Osteoblast (primary cell): Measurements from ENCODE around the gene CDK12. TPM values are rescaled to one million over a fixed set of nuclear protein-coding genes. Genes with fewer than 3 reads are reported as not detected.
"Not testable (repeated sequence)": the region's sequence is repeated elsewhere in the genome, so short reads cannot be mapped to it uniquely, and the experiment has no call there.

Experiments
- DNase-seq: peaks from one replicate; pipeline ENCODE4 v3.0.0; 2011; ENCODE audit warnings: low spot score, mixed read lengths; ENCODE audit not compliant: insufficient read length; ENCODE audit errors: missing footprints
- H2AFZ ChIP-seq: 2 replicates; pipeline ENCODE4 v1.6.0; 2011; ENCODE audit warnings: mild to moderate bottlenecking, low read length
- H3K27ac ChIP-seq: 2 replicates; pipeline ENCODE4 v1.5.1; 2011; ENCODE audit warnings: mild to moderate bottlenecking, low read depth, low read length, moderate library complexity
- H3K27me3 ChIP-seq: 2 replicates; pipeline ENCODE4 v1.6.0; 2012; ENCODE audit warnings: mild to moderate bottlenecking, control low read depth, inconsistent platforms, low read length, moderate library complexity; ENCODE audit not compliant: insufficient read depth
- H3K36me3 ChIP-seq: 2 replicates; pipeline ENCODE4 v1.5.1; 2011; ENCODE audit warnings: mild to moderate bottlenecking, low read length, control low read depth, moderate library complexity; ENCODE audit not compliant: insufficient read depth
- H3K4me1 ChIP-seq: 2 replicates; pipeline ENCODE4 v1.5.1; 2011; ENCODE audit warnings: mild to moderate bottlenecking, low read length, control low read depth, moderate library complexity; ENCODE audit not compliant: insufficient read depth
- H3K4me2 ChIP-seq: 2 replicates; pipeline ENCODE4 v1.6.0; 2011; ENCODE audit warnings: mild to moderate bottlenecking, low read length; ENCODE audit not compliant: insufficient read depth
- H3K4me3 ChIP-seq: fragments of 200-600 bp; sonication (generic); 3 replicates; pipeline ENCODE4 v1.5.1; 2012; ENCODE audit warnings: mild to moderate bottlenecking, low read length, inconsistent platforms; ENCODE audit not compliant: insufficient read depth
- H3K79me2 ChIP-seq: 2 replicates; pipeline ENCODE4 v1.6.0; 2012; ENCODE audit warnings: mild to moderate bottlenecking, low read length, control low read depth, inconsistent platforms; ENCODE audit not compliant: insufficient read depth
- H3K9me3 ChIP-seq: 2 replicates; pipeline ENCODE4 v1.5.1; 2011; ENCODE audit warnings: low read depth, low read length, control low read depth
- H4K20me1 ChIP-seq: 2 replicates; pipeline ENCODE4 v1.6.0; 2012; ENCODE audit warnings: mild to moderate bottlenecking, low read length, control low read depth; ENCODE audit not compliant: insufficient read depth
- total RNA-seq: library from RNA; depleted of rRNA; stranded (reverse); fragments of >200 nt; gene quantifications from 2 replicates; pipeline ENCODE4 v1.2.3, GENCODE V29; 2012
- TF ChIP-seq, protein P1 (sequence below): IDR thresholded peaks from 2 replicates; pipeline ENCODE4 v1.5.1; 2011; ENCODE audit warnings: mild to moderate bottlenecking, low read depth, low read length, moderate library complexity; ENCODE audit errors: extremely low read depth

CDK12 gene
- total RNA-seq, 1 donor, result 36.6 TPM

DNA sequence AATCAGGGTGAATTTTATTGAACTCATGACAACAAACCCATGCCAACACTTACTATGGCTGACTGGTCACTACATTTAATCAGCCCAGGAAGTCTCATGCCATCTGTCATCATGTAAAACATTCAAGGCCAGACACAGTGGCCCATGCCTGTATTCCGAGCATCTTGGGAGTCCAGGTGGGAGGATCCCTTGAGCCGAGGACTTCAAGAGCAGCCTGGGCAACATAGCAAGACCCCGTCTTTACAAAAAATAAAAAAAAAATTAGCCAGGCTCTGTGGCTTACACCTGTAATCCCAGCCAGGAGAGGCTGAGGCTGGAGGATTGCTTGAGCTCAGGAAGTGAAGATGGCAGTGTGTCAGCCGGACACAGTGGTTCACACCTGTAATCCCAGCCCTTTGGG is 5.4 kb upstream of the CDK12 start:
- Histone ChIP-seq H3K4me2 (no peak overlapping the region), H3K9me3 (no peaks in the 10 kb centered on the region), H2AFZ (no peak overlapping the region), H3K36me3 (no peaks in the 10 kb centered on the region), H3K27me3 (no peaks in the 10 kb centered on the region), H3K79me2 (peaks cover 1% of the 10 kb centered on the region), H3K4me1 (peaks cover 4% of the 10 kb centered on the region), H3K27ac (no peak overlapping the region), H4K20me1 (no peaks in the 10 kb centered on the region), H3K4me3 (no peak overlapping the region)
- TF ChIP-seq, protein P1, sequence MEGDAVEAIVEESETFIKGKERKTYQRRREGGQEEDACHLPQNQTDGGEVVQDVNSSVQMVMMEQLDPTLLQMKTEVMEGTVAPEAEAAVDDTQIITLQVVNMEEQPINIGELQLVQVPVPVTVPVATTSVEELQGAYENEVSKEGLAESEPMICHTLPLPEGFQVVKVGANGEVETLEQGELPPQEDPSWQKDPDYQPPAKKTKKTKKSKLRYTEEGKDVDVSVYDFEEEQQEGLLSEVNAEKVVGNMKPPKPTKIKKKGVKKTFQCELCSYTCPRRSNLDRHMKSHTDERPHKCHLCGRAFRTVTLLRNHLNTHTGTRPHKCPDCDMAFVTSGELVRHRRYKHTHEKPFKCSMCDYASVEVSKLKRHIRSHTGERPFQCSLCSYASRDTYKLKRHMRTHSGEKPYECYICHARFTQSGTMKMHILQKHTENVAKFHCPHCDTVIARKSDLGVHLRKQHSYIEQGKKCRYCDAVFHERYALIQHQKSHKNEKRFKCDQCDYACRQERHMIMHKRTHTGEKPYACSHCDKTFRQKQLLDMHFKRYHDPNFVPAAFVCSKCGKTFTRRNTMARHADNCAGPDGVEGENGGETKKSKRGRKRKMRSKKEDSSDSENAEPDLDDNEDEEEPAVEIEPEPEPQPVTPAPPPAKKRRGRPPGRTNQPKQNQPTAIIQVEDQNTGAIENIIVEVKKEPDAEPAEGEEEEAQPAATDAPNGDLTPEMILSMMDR, result no peak
- DNase-seq, result no peak

- no peak for DNase-seq
- TF ChIP-seq, protein P1, result no peak
- Histone ChIP-seq H3K4me2 (peak overlapping the region; percentile 100), H3K79me2 (peaks cover 57% of the 10 kb centered on the region), H3K4me1 (peaks cover 16% of the 10 kb centered on the region), H4K20me1 (peaks cover 34% of the 10 kb centered on the region), H3K27me3 (no peaks in the 10 kb centered on the region), H2AFZ (peak overlapping the region; percentile 92), H3K36me3 (peaks cover 3% of the 10 kb centered on the region), H3K9me3 (no peaks in the 10 kb centered on the region), H3K4me3 (peak overlapping the region; percentile 100), H3K27ac (peak overlapping the region; percentile 94)
These were observed 762 bp downstream of the CDK12 start for GRCh38 chr17:39461926-39462569.

- Histone ChIP-seq H2AFZ (peak overlapping the region; percentile 92), H3K79me2 (peaks cover 65% of the 10 kb centered on the region), H3K4me1 (peaks cover 16% of the 10 kb centered on the region), H3K36me3 (peaks cover 5% of the 10 kb centered on the region), H3K9me3 (no peaks in the 10 kb centered on the region), H3K27ac (peak overlapping the region; percentile 94), H4K20me1 (peaks cover 34% of the 10 kb centered on the region), H3K4me3 (peak overlapping the region; percentile 100), H3K27me3 (no peaks in the 10 kb centered on the region), H3K4me2 (peak overlapping the region; percentile 100)
- TF ChIP-seq, protein P1, result no peak
- peak; percentile 68 for DNase-seq
These were observed 1.5 kb downstream of the CDK12 start for GRCh38 chr17:39462631-39463375.

DNA sequence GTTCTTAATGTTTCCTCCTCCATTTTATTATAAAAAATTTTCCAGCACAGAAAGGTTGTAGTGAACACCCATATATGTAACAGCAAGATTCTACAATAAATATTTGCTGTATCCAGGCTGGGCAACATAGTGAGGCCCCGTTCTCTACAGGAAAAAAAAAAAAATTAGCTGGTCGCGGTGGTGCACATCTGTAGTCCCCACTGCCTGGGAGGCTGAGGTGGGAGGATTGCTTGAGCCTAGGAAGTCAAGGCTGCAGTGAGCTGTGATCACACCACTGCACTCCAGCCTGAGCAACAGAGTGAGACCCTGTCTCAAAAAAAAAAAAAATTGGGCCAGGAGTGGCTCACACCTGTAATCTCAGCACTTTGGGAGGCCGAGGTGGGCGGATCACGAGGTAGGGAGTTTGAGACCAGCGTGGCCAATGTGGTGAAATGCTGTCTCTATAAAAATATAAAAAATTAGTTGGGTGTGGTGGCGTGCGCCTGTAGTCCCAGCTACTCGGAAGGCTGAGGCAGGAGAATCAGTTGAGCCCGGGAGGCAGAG is 3.4 kb downstream of the CDK12 start:
- H2AFZ ChIP-seq, H3K27ac ChIP-seq, H3K36me3 ChIP-seq, H3K27me3 ChIP-seq, DNase-seq, H3K9me3 ChIP-seq: not testable (repeated sequence)
- H3K4me3 ChIP-seq, result peak overlapping the region; percentile 100
- peak overlapping the region; percentile 100 for H3K4me2 ChIP-seq
- H4K20me1 ChIP-seq, result peaks cover 34% of the 10 kb centered on the region
- peaks cover 80% of the 10 kb centered on the region for H3K79me2 ChIP-seq
- peaks cover 16% of the 10 kb centered on the region for H3K4me1 ChIP-seq

GRCh38 chr17:39468610-39469009 is 7.3 kb downstream of the CDK12 start:
- H3K27me3 ChIP-seq, H3K4me2 ChIP-seq, H3K27ac ChIP-seq, H2AFZ ChIP-seq, DNase-seq, H3K4me3 ChIP-seq, H3K9me3 ChIP-seq: not testable (repeated sequence)
- peaks cover 35% of the 10 kb centered on the region for H3K36me3 ChIP-seq
- H3K79me2 ChIP-seq, result peaks cover 77% of the 10 kb centered on the region
- peaks cover 21% of the 10 kb centered on the region for H4K20me1 ChIP-seq
- peaks cover 15% of the 10 kb centered on the region for H3K4me1 ChIP-seq
